K562 (cell line): Measurements from ENCODE around the gene DPM2. TPM values are rescaled to one million over a fixed set of nuclear protein-coding genes. Genes with fewer than 3 reads are reported as not detected.

ENCODE experiments used
- ATF3 ChIP-seq, 2 experiments: fragments of 450-650 bp in 1 of 2; sonication (generic) in 1 of 2; formaldehyde crosslinking in 1 of 2; IDR thresholded peaks in 1 of 2; conservative IDR thresholded peaks in 1 of 2; 2 replicates each; pipeline versions ENCODE4 v1.6.1 to v1.8.1; 2016 to 2023; ENCODE audit warnings: mild to moderate bottlenecking in 2 of 2, moderate library complexity in 2 of 2, inconsistent platforms in 1 of 2, missing genetic modification reagents in 1 of 2
- BRD9 ChIP-seq: fragments of 450-650 bp; IDR thresholded peaks from 2 replicates; pipeline ENCODE4 v1.6.1; 2018; ENCODE audit warnings: low read depth; ENCODE audit not compliant: partially characterized antibody
- CBFA2T2 ChIP-seq: fragments of 450-650 bp; conservative IDR thresholded peaks from 2 replicates; pipeline ENCODE4 v1.6.1; 2017; ENCODE audit warnings: mild to moderate bottlenecking
- DMBX1 ChIP-seq: fragments of 250-450 bp; sonication (Bioruptor Pico); IDR thresholded peaks from 2 replicates; pipeline ENCODE4 v1.8.0; 2022; ENCODE audit warnings: inconsistent platforms, mild to moderate bottlenecking, moderate library complexity, borderline replicate concordance
- ELF4 ChIP-seq: fragments of 450-650 bp; formaldehyde crosslinking; IDR thresholded peaks from 2 replicates; pipeline ENCODE4 v1.4.0; 2022; ENCODE audit warnings: missing genetic modification characterization
- ETS1 ChIP-seq: conservative IDR thresholded peaks from 2 replicates; pipeline ENCODE4 v1.6.1; 2011; ENCODE audit warnings: low read depth, mild to moderate bottlenecking, low read length; ENCODE audit not compliant: control insufficient read depth
- ETV5 ChIP-seq: sonication (generic); formaldehyde crosslinking; IDR thresholded peaks from 2 replicates; pipeline ENCODE4 v1.4.0; 2020; ENCODE audit warnings: low read depth, mild to moderate bottlenecking, missing genetic modification reagents
- FOS ChIP-seq: IDR thresholded peaks from 3 replicates; pipeline ENCODE4 v1.6.1; 2011; ENCODE audit not compliant: insufficient read length; ENCODE audit errors: extremely low read depth
- FOXA1 ChIP-seq: fragments of 450-650 bp; IDR thresholded peaks from 2 replicates; pipeline ENCODE4 v1.6.1; 2016; ENCODE audit warnings: mild to moderate bottlenecking, borderline replicate concordance
- FOXK2 ChIP-seq, 2 experiments: fragments of 450-650 bp; IDR thresholded peaks in 1 of 2; conservative IDR thresholded peaks in 1 of 2; 2 replicates each; pipeline ENCODE4 v1.6.1; 2016; ENCODE audit warnings: low read depth in 2 of 2, mild to moderate bottlenecking in 1 of 2
- JUND ChIP-seq, 2 experiments: IDR thresholded peaks; 2 replicates in 1 of 2; 3 replicates in 1 of 2; pipeline ENCODE4 v1.6.1; 2011; ENCODE audit warnings: borderline replicate concordance in 2 of 2, low read depth in 2 of 2, low read length in 2 of 2, improper control_type of control experiment in 1 of 2, missing biosample characterization in 1 of 2, missing genetic modification characterization in 1 of 2, missing genetic modification reagents in 1 of 2
- KLF6 ChIP-seq: fragments of 250-450 bp; sonication (Bioruptor Pico); IDR thresholded peaks from 2 replicates; pipeline ENCODE4 v1.4.0; 2020; ENCODE audit warnings: mild to moderate bottlenecking, moderate library complexity, borderline replicate concordance
- MED1 ChIP-seq: sonication (generic); formaldehyde crosslinking; IDR thresholded peaks from 2 replicates; pipeline ENCODE4 v1.8.1; 2023; ENCODE audit warnings: missing genetic modification reagents, borderline replicate concordance
- MYNN ChIP-seq, 2 experiments: sonication (generic); formaldehyde crosslinking in 1 of 2; IDR thresholded peaks; 2 replicates each; pipeline versions ENCODE4 v1.5.0 to v1.6.1; 2016 to 2020; ENCODE audit warnings: antibody characterized with exemption in 1 of 2, missing genetic modification reagents in 1 of 2
- NR2C1 ChIP-seq, 2 experiments: fragments of 450-650 bp; IDR thresholded peaks; 2 replicates each; pipeline ENCODE4 v1.6.1; 2017; ENCODE audit warnings: mild to moderate bottlenecking in 2 of 2, antibody characterized with exemption in 1 of 2, inconsistent platforms in 1 of 2, missing compliant biosample characterization in 1 of 2, missing genetic modification characterization in 1 of 2
- PCBP2 ChIP-seq: fragments of 200-400 bp; formaldehyde crosslinking; IDR thresholded peaks from 2 replicates; pipeline ENCODE4 v1.6.1; 2018; ENCODE audit warnings: low read length, low read depth, mild to moderate bottlenecking, moderate library complexity; ENCODE audit not compliant: poor library complexity, severe bottlenecking
- POLR2B ChIP-seq: fragments of 450-650 bp; IDR thresholded peaks from 2 replicates; pipeline ENCODE4 v1.6.1; 2018; ENCODE audit warnings: low read depth; ENCODE audit not compliant: partially characterized antibody
- SMAD2 ChIP-seq: fragments of 150-350 bp; IDR thresholded peaks from 2 replicates; pipeline ENCODE4 v1.6.1; 2014; ENCODE audit warnings: low read depth, mild to moderate bottlenecking, low read length
- TARDBP ChIP-seq: fragments of 450-650 bp; IDR thresholded peaks from 2 replicates; pipeline ENCODE4 v1.6.1; 2016
- TSC22D4 ChIP-seq: fragments of 450-650 bp; IDR thresholded peaks from 2 replicates; pipeline ENCODE4 v1.6.1; 2016; ENCODE audit warnings: missing genetic modification characterization, missing biosample characterization, control low read depth
- ZC3H11A ChIP-seq: IDR thresholded peaks from 2 replicates; pipeline ENCODE4 v1.6.1; 2012; ENCODE audit warnings: low read depth, low read length, improper control_type of control experiment
- ZNF124 ChIP-seq: sonication (generic); formaldehyde crosslinking; IDR thresholded peaks from 2 replicates; pipeline ENCODE4 v1.8.1; 2022; ENCODE audit warnings: missing genetic modification reagents
- ZNF134 ChIP-seq: fragments of 250-450 bp; sonication (Bioruptor Pico); conservative IDR thresholded peaks from 2 replicates; pipeline ENCODE4 v1.4.0; 2020
- ZNF175 ChIP-seq: fragments of 200-800 bp; sonication (Bioruptor generic); IDR thresholded peaks from 2 replicates; pipeline ENCODE4 v1.6.1; 2016; ENCODE audit warnings: low read depth, mild to moderate bottlenecking, missing genetic modification characterization, missing compliant biosample characterization
- ZNF780A ChIP-seq: fragments of 250-450 bp; sonication (Bioruptor Pico); IDR thresholded peaks from 2 replicates; pipeline ENCODE4 v1.5.0; 2021; ENCODE audit warnings: mild to moderate bottlenecking
- ZZZ3 ChIP-seq: fragments of 450-650 bp; IDR thresholded peaks from 2 replicates; pipeline ENCODE4 v1.6.1; 2016; ENCODE audit warnings: antibody characterized with exemption, mild to moderate bottlenecking, moderate library complexity
- polyA plus RNA-seq, 8 experiments: library from polyadenylated mRNA; depleted of rRNA in 4 of 8; stranded (reverse) in 5 of 8; unstranded in 3 of 8; fragments of >200 nt; fragmentation: Nextera tagmentation in 2 of 8; fragmentation: Illumina TruSeq in 1 of 8; extraction: Ambion mirVana in 2 of 8; extraction: Trizol in 1 of 8; gene quantifications; 2 replicates each; pipeline versions ENCODE4 v1.2.1 to v1.2.3, GENCODE V29; 2011 to 2014; ENCODE audit warnings: inconsistent platforms in 1 of 8, missing spikeins in 1 of 8
- total RNA-seq, 7 experiments: library from RNA; depleted of rRNA in 6 of 7; stranded (reverse); fragments of >200 nt in 6 of 7; fragmentation: Illumina TruSeq in 2 of 7; extraction: Trizol in 2 of 7; gene quantifications; 2 replicates each; pipeline versions ENCODE4 v1.2.1 to v1.2.3, GENCODE V29; 2011 to 2021; ENCODE audit warnings: low replicate concordance in 1 of 7

Gene DPM2
- total and polyA plus RNA-seq, 9 of the 15 experiments (the other 6 are each of a cell fraction or from before 2014, with no cell fraction given), result 43.5 to 126 (median 71.1) TPM

DNA sequence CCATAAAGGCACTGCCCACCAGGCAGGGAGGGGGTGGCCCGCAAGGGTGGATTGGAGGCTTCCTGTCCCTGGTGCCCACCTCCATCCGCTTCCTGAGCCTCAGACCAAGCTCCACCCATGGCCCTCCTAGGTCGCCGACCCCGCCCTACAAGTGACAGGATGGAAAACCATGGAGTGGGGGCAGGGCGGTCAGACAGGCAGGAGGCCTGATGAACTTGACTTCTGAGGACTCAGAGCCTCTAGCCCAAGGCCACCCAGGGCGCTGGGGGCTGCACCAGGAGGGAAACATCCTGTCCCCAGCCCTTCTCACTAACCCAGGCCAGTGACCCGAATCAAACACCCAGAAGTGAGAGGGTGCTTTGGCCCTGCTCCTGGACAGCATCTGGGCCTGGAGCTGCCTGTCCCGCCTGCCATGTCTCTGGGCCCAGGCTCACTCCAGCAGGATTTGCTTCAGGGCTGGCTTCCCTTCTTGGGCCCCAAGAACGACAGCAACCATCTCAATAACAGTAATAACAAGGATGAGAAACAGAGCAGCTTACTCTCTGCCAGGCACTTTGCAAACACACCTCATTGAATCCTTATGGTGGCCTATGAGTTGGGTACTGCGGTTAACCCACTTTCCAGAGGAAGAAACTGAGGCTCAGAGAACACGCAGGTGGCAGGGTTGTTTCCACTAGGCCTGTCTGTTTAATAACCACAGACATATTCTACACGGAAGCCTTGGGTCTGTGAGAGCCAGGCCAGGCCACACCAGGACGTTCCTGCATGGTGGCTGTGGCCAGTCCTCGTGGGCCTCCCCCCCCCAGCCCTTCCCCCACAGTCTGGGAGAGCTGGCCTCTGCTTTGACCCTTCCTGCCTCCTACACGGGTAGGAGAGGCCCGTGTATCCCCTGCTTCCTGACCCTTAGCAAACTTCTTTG lies 33.8 kb downstream of the DPM2 start (continued):
- TF ChIP-seq ETS1, result no peak
- TF ChIP-seq FOS, result no peak
- no peak for TF ChIP-seq TARDBP
- TF ChIP-seq ELF4 (CRISPR knock-in tag), result no peak
- no peak for TF ChIP-seq PCBP2
- TF ChIP-seq NR2C1 (IDR thresholded peaks at IDR 0.05), result peak; percentile 55; the same call in 1 of the 2 replicates
- TF ChIP-seq NR2C1 (tag; IDR thresholded peaks at IDR 0.05), result peak; percentile 52; the same call in 1 of the 2 replicates
- TF ChIP-seq BRD9, result no peak
- peak; percentile 51; the same call in 1 of the 2 replicates for TF ChIP-seq JUND (IDR thresholded peaks at IDR 0.05; ENCODE audit: borderline replicate concordance, low read depth, low read length)
- peak; percentile 49; the same call in 2 of the 3 replicates for TF ChIP-seq JUND (tag; IDR thresholded peaks at IDR 0.05; ENCODE audit: borderline replicate concordance, low read depth, low read length)
- peak; percentile 10; the same call in 1 of the 2 replicates for TF ChIP-seq KLF6 (CRISPR knock-in tag)
- no peak for TF ChIP-seq ZNF124 (CRISPR knock-in tag)
- peak; percentile 54; the same call in 1 of the 2 replicates for TF ChIP-seq ETV5
- TF ChIP-seq ZNF780A (CRISPR knock-in tag), result no peak
- no peak for TF ChIP-seq FOXK2 (conservative IDR thresholded peaks at IDR 0.05 in 1 of 2, IDR thresholded peaks at IDR 0.05 in 1 of 2; ENCODE audit: low read depth in 2 of 2)
- peak; percentile 54 for TF ChIP-seq POLR2B
- no peak for TF ChIP-seq ATF3 (IDR thresholded peaks at IDR 0.05)
- no peak for TF ChIP-seq ATF3 (CRISPR knock-in tag; conservative IDR thresholded peaks at IDR 0.05)
- TF ChIP-seq CBFA2T2, result no peak
- no peak for TF ChIP-seq ZC3H11A
- peak; percentile 54; the same call in 1 of the 2 replicates for TF ChIP-seq MYNN (IDR thresholded peaks at IDR 0.05)
- no peak for TF ChIP-seq MYNN (CRISPR knock-in tag; IDR thresholded peaks at IDR 0.05)
- no peak for TF ChIP-seq ZNF175 (CRISPR knock-in tag)
- TF ChIP-seq FOXA1, result no peak
- TF ChIP-seq DMBX1 (CRISPR knock-in tag), result peak; percentile 10; the same call in 1 of the 2 replicates
- no peak for TF ChIP-seq ZNF134 (CRISPR knock-in tag)
- no peak for TF ChIP-seq MED1 (CRISPR knock-in tag)
- no peak for TF ChIP-seq SMAD2
- no peak for TF ChIP-seq ZZZ3
- no peak for TF ChIP-seq TSC22D4 (tag)
